ENCODE measurements around the gene GNS.

The GNS gene

DNA sequence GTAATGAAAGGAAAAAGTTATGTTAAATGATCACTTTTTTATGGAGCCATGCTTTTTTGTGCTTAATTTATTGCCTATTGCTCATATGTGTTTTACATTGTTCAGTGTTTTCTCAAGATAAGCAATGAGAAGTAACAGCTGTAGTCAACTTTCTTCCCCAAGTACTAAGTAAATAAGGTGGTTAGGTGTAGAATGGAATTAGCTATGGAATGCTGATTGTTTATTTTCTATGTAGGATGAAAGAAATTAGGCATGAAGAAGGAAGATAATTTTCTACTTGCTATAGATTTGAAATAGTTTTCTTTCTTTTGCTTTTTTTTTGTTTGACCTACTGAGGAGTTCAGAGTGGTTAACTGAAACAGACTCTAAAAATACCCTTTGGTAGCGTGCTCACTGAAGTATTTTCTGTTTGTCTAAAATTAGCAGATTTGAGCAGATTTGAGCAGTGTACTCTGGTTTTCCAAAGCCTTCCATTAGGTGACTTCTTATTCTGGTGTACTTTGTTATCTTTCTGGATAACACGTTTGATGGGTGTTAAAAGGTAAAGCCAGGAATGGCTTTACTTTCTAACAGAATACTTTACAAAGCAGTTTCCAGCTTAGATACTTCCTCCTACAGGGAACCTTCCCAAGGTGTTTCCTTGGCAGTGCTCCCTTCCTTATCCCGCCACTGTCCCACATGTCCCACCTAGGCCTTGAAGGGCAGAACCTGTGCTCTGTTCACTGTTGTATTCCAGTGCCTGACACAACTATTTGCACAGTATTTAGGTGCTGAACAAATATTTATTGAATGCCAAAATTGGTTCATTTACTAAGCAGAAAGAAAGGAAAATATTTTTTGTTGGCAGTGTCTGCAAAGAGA lies 92.9 kb downstream of the GNS start:
- Histone ChIP-seq H3K9ac (ENCODE audit: low read depth, low read length) (no peak overlapping the region), H3K36me3 (ENCODE audit: control insufficient read depth, insufficient read depth, low read length) (no peaks in the 10 kb centered on the region), H3K9me3 (ENCODE audit: control insufficient read depth, insufficient read depth, low read length) (no peaks in the 10 kb centered on the region), H3K4me1 (ENCODE audit: control insufficient read depth, insufficient read depth, low read length) (peaks cover 29% of the 10 kb centered on the region), H3K27me3 (ENCODE audit: control insufficient read depth, insufficient read depth, low read length) (no peaks in the 10 kb centered on the region), H3K4me3 (ENCODE audit: low read depth, low read length) (no peak overlapping the region)

GRCh38 chr12:64665514-64665913 lies 93.7 kb downstream of the GNS start:
- Histone ChIP-seq H3K9ac (ENCODE audit: low read depth, low read length) (no peak overlapping the region), H3K4me1 (ENCODE audit: control insufficient read depth, insufficient read depth, low read length) (peaks cover 24% of the 10 kb centered on the region), H3K4me3 (ENCODE audit: low read depth, low read length) (no peak overlapping the region), H3K36me3 (ENCODE audit: control insufficient read depth, insufficient read depth, low read length) (no peaks in the 10 kb centered on the region), H3K27me3 (ENCODE audit: control insufficient read depth, insufficient read depth, low read length) (no peaks in the 10 kb centered on the region), H3K9me3 (ENCODE audit: control insufficient read depth, insufficient read depth, low read length) (no peaks in the 10 kb centered on the region)
